Skin of body (tissue), 2 donors: ENCODE data around the gene ARMC7. TPM values are rescaled to one million over a fixed set of nuclear protein-coding genes. Genes with fewer than 3 reads are reported as not detected.
"Not testable (repeated sequence)": the region's sequence is repeated elsewhere in the genome, so short reads cannot be mapped to it uniquely, and the experiment has no call there.

Source experiments
- DNase-seq: peaks from one replicate; lab custom pipeline; 2025; lab: John Stamatoyannopoulos, UW
- total RNA-seq: library from RNA; depleted of rRNA; stranded (reverse); fragments of >200 nt; gene quantifications from one replicate; pipeline ENCODE4 v1.2.3, GENCODE V29; 2014

The ARMC7 gene
- total RNA-seq, 1 donor from 2014 or later, result 2.1 TPM

- DNase-seq, result no peak
These were observed 19.1 kb downstream of the ARMC7 start for GRCh38 chr17:75128694-75129505.

- no peak for DNase-seq
These were observed 19.8 kb downstream of the ARMC7 start for GRCh38 chr17:75129576-75129975.

GRCh38 chr17:75130059-75130631 lies 20.4 kb downstream of the ARMC7 start:
- no peak for DNase-seq

GRCh38 chr17:75130632-75131277 lies 21.0 kb downstream of the ARMC7 start:
- peak; percentile 47 for DNase-seq

GRCh38 chr17:75131278-75132017 lies 21.7 kb downstream of the ARMC7 start, which contains the start of gene NT5C:
TSS of gene NT5C (minus strand) at chr17:75131742. CDS start at chr17:75131707, 35 bp downstream.
- DNase-seq, result peak; percentile 65

GRCh38 chr17:75132018-75133000 lies 22.5 kb downstream of the ARMC7 start:
- DNase-seq, result not testable (repeated sequence)

- no peak for DNase-seq
These were observed 23.2 kb downstream of the ARMC7 start for GRCh38 chr17:75133001-75133400.

- DNase-seq, result not testable (repeated sequence)
These were observed 24.0 kb downstream of the ARMC7 start for GRCh38 chr17:75133607-75134347.

GRCh38 chr17:75135452-75135851 lies 25.7 kb downstream of the ARMC7 start:
- DNase-seq, result no peak

- no peak for DNase-seq
These were observed 26.2 kb downstream of the ARMC7 start for GRCh38 chr17:75135946-75136345.

- not testable (repeated sequence) for DNase-seq
These were observed 28.0 kb downstream of the ARMC7 start for GRCh38 chr17:75137762-75138161.

GRCh38 chr17:75138519-75138918 lies 28.8 kb downstream of the ARMC7 start:
- DNase-seq, result no peak

GRCh38 chr17:75142236-75142971 lies 32.6 kb downstream of the ARMC7 start:
- no peak for DNase-seq

- no peak for DNase-seq
These were observed 35.2 kb downstream of the ARMC7 start for GRCh38 chr17:75144816-75145512.

GRCh38 chr17:75146592-75146991 lies 36.8 kb downstream of the ARMC7 start:
- DNase-seq, result no peak

GRCh38 chr17:75147878-75148546 lies 38.2 kb downstream of the ARMC7 start:
- DNase-seq, result no peak

GRCh38 chr17:75151930-75152329 lies 42.2 kb downstream of the ARMC7 start:
- no peak for DNase-seq

- DNase-seq, result no peak
These were observed 42.8 kb downstream of the ARMC7 start for GRCh38 chr17:75152523-75152921.
